ENCODE measurements around the gene CHKA.

The CHKA gene

GRCh38 chr11:68071281-68072048 is 49.7 kb downstream of the CHKA start:
- no peak for DNase-seq (ENCODE audit: low read depth)

GRCh38 chr11:68067991-68068390 is 53.2 kb downstream of the CHKA start:
- no peak for DNase-seq (ENCODE audit: low read depth)

GRCh38 chr11:68066742-68067141 is 54.4 kb downstream of the CHKA start:
- no peak for DNase-seq (ENCODE audit: low read depth)

- no peak for DNase-seq (ENCODE audit: low read depth)
Measured at GRCh38 chr11:68065841-68066240, 55.3 kb downstream of the CHKA start.

- no peak for DNase-seq (ENCODE audit: low read depth)
Measured at GRCh38 chr11:68064926-68065325, 56.3 kb downstream of the CHKA start.

GRCh38 chr11:68061508-68061907 is 59.7 kb downstream of the CHKA start:
- no peak for DNase-seq (ENCODE audit: low read depth)

GRCh38 chr11:68057807-68058206 is 63.4 kb downstream of the CHKA start:
- DNase-seq (ENCODE audit: low read depth), result no peak

- no peak for DNase-seq (ENCODE audit: low read depth)
Measured at GRCh38 chr11:68056317-68057285, 64.6 kb downstream of the CHKA start.

GRCh38 chr11:68053981-68054812 is 67.0 kb downstream of the CHKA start:
- DNase-seq (ENCODE audit: low read depth), result no peak

GRCh38 chr11:68053117-68053516 is 68.1 kb downstream of the CHKA start:
- DNase-seq (ENCODE audit: low read depth), result no peak

- no peak for DNase-seq (ENCODE audit: low read depth)
Measured at GRCh38 chr11:68052137-68052873, 68.9 kb downstream of the CHKA start.

GRCh38 chr11:68051191-68052136 is 69.7 kb downstream of the CHKA start:
- DNase-seq (ENCODE audit: low read depth), result no peak

GRCh38 chr11:68050371-68050841 is 70.8 kb downstream of the CHKA start:
- DNase-seq (ENCODE audit: low read depth), result no peak

GRCh38 chr11:68049509-68050370 is 71.4 kb downstream of the CHKA start:
- DNase-seq (ENCODE audit: low read depth), result no peak

GRCh38 chr11:68048681-68049508 is 72.3 kb downstream of the CHKA start:
- no peak for DNase-seq (ENCODE audit: low read depth)

GRCh38 chr11:68047437-68048290 is 73.5 kb downstream of the CHKA start:
- DNase-seq (ENCODE audit: low read depth), result no peak

- no peak for DNase-seq (ENCODE audit: low read depth)
Measured at GRCh38 chr11:68044898-68045351, 76.3 kb downstream of the CHKA start.

All from HS-5 (cell line).